Activated CD4-positive, alpha-beta T cell treated with anti-CD3 and anti-CD28 coated beads for 36 hours (primary cell): ENCODE measurements around the gene GHITM. TPM values are rescaled to one million over a fixed set of nuclear protein-coding genes. Genes with fewer than 3 reads are reported as not detected.

Experiments
- ATAC-seq: fragments of 200-7000 bp; cut with Tn5 transposase; one replicate; pipeline ENCODE4 v1.10.0; 2021; ENCODE audit warnings: mild to moderate bottlenecking, moderate library complexity
- CTCF ChIA-PET: fragments of 350-600 bp; sonication (Branson Sonifier 250); formaldehyde crosslinking; loops from one replicate; lab custom pipeline; 2021; ENCODE audit warnings: antibody characterized with exemption; lab: Charles Lee
- POLR2A ChIA-PET: fragments of 350-600 bp; sonication (Branson Sonifier 250); formaldehyde crosslinking; loops from one replicate; lab custom pipeline; 2021; ENCODE audit warnings: antibody characterized with exemption, inconsistent platforms; lab: Charles Lee
- DNase-seq: peaks from one replicate; pipeline ENCODE4 v3.0.0-alpha.2; 2020
- H3K27ac Mint-ChIP-seq: one replicate; pipeline ENCODE4 v1.8.0; 2021; ENCODE audit warnings: mixed read lengths
- H3K27me3 Mint-ChIP-seq: one replicate; pipeline ENCODE4 v1.8.0; 2021; ENCODE audit warnings: mixed read lengths
- H3K36me3 Mint-ChIP-seq: one replicate; pipeline ENCODE4 v1.8.0; 2021; ENCODE audit warnings: low read depth, mixed read lengths
- H3K4me1 Mint-ChIP-seq: one replicate; pipeline ENCODE4 v1.8.0; 2021; ENCODE audit warnings: mixed read lengths
- H3K4me3 Mint-ChIP-seq: one replicate; pipeline ENCODE4 v1.8.0; 2021; ENCODE audit warnings: mild to moderate bottlenecking, moderate library complexity, mixed read lengths
- H3K9me3 Mint-ChIP-seq: one replicate; pipeline ENCODE4 v1.8.0; 2021; ENCODE audit warnings: low read depth, mixed read lengths
- intact Hi-C, 2 experiments: fragments of 100-400 bp; cut with DNase I in 1 of 2; cut with micrococcal nuclease in 1 of 2; formaldehyde crosslinking; loops; one replicate each; pipeline versions ENCODE4 v1.14.2 to v1.15.1; 2022 to 2024; cut with DNase I, micrococcal nuclease
- total RNA-seq, 2 experiments: library from RNA; stranded (reverse); gene quantifications; one replicate each; pipeline ENCODE4 v1.2.3, GENCODE V29; 2021

Gene GHITM
- total RNA-seq, 2 experiments from 2014 or later: 121 to 178 TPM

DNA sequence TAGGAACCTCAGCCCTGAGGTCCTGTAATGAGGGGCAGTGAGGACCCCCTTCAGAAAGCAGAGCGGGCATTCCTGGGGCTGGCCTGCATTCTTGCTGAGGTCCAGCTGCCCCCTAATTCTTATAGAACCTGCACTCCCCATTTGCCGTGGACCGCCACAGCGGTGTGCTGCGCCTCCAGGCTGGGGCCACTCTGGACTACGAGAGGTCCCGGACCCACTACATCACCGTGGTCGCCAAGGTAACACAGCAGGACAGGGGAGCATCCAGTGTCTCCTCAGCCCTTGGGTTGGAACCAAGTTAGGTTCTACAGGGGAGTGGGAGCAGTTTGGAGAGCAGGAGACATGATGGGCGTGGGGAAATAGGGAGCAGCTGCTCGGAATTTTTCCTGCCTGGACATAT, 62.4 kb downstream of the GHITM start:
- H3K36me3 Mint-ChIP-seq: no peaks in the 10 kb centered on the region
- intact Hi-C loops: no loop called here
- no peak overlapping the region for H3K27ac Mint-ChIP-seq
- no peak for DNase-seq
- H3K27me3 Mint-ChIP-seq: peaks cover 6% of the 10 kb centered on the region
- no peak for ATAC-seq
- CTCF ChIA-PET: interaction anchor here (0.7 to 2.0 kb wide), 3 partner anchors 10 to 63 kb away, joined by 3 to 10 read pairs (median 3); partner anchors contain the start of gene GHITM
- no peak overlapping the region for H3K4me3 Mint-ChIP-seq
- POLR2A ChIA-PET: no interaction called here
- H3K9me3 Mint-ChIP-seq: no peaks in the 10 kb centered on the region
- H3K4me1 Mint-ChIP-seq: no peaks in the 10 kb centered on the region

DNA sequence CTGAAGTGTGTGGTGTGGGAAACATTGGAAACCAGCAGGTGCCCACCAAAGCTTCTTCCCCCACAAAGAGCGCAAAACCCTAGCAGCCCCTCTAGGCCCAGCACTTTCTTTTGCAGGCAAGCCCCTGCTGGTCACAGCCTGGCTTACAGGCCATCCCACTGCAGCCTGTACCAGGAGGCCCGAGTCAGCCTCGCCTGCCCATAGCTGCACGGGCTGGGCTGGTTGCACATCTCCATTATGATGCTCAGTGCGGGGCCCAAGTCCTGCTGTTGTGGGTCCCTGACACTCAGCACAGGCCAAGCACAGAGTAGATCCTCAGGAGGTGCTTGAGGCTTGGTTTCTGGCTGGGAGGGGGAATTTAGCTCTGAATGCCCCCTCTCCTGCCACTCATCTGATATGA, 63.0 kb downstream of the GHITM start:
- H3K27me3 Mint-ChIP-seq: peaks cover 4% of the 10 kb centered on the region
- ATAC-seq: no peak
- H3K4me1 Mint-ChIP-seq: no peaks in the 10 kb centered on the region
- no peaks in the 10 kb centered on the region for H3K9me3 Mint-ChIP-seq
- ChIA-PET CTCF (interaction anchor here (0.9 to 2.0 kb wide), 3 partner anchors 11 to 54 kb away, joined by 4 to 10 read pairs (median 4); no protein-coding TSS in a partner anchor), POLR2A (no interaction called here)
- H3K36me3 Mint-ChIP-seq: no peaks in the 10 kb centered on the region
- intact Hi-C loops: no loop called here
- no peak overlapping the region for H3K4me3 Mint-ChIP-seq
- no peak overlapping the region for H3K27ac Mint-ChIP-seq
- no peak for DNase-seq

Other genes starting within 250 kb of the GHITM start
- gene GPR15LG, start 34.3 kb downstream of the GHITM start, total RNA-seq: not detected
- gene CDHR1, start 55.0 kb downstream of the GHITM start, total RNA-seq: 1 to 10 TPM in 1 of 2 experiments, under 1 TPM in 1; 0.62 to 1.1 TPM
- not detected for gene LRIT2, start 86.0 kb downstream of the GHITM start, total RNA-seq
- not detected for gene LRIT1, start 102.0 kb downstream of the GHITM start, total RNA-seq
- gene RGR, start 105.5 kb downstream of the GHITM start, total RNA-seq: not detected
- 10 to 100 TPM; 61.2 to 85.2 TPM for gene CCSER2, start 189.1 kb downstream of the GHITM start, total RNA-seq